ENCODE results near the gene N4BP2. TPM values are rescaled to one million over a fixed set of nuclear protein-coding genes. Genes with fewer than 3 reads are reported as not detected.

N4BP2 gene
- total and polyA plus RNA-seq, 9 donors = 3.5 to 21.3 (median 10.6) TPM

GRCh38 chr4:40032785-40033184 is 23.9 kb upstream of the N4BP2 start:
- TF ChIP-seq CTCF (IDR thresholded peaks at IDR 0.05) (no peak), POLR2A (IDR thresholded peaks at IDR 0.05) (no peak), EP300 (IDR thresholded peaks at IDR 0.05) (no peak)
- intact Hi-C loops (cut with DNase I) = no loop called here
- no peak for DNase-seq
- H3K36me3 ChIP-seq = no peaks in the 10 kb centered on the region
- H3K27me3 ChIP-seq = no peaks in the 10 kb centered on the region
- no peak overlapping the region for H3K4me3 ChIP-seq
- no peak overlapping the region for H3K27ac ChIP-seq
- 77 to 86% (median 86%) methylated on average over 4 to 22 of the region's 22 CpGs for WGBS, 3 donors
- H3K4me1 ChIP-seq (ENCODE audit: insufficient read depth) = no peaks in the 10 kb centered on the region
- no peaks in the 10 kb centered on the region for H3K9me3 ChIP-seq

GRCh38 chr4:40033613-40034012 is 23.0 kb upstream of the N4BP2 start:
- Histone ChIP-seq H3K27ac (no peak overlapping the region), H3K36me3 (no peaks in the 10 kb centered on the region), H3K4me1 (ENCODE audit: insufficient read depth) (no peaks in the 10 kb centered on the region), H3K27me3 (no peaks in the 10 kb centered on the region), H3K9me3 (no peaks in the 10 kb centered on the region), H3K4me3 (no peak overlapping the region)
- intact Hi-C loops (cut with DNase I) = no loop called here
- TF ChIP-seq POLR2A (IDR thresholded peaks at IDR 0.05) (no peak), EP300 (IDR thresholded peaks at IDR 0.05) (no peak), CTCF (IDR thresholded peaks at IDR 0.05) (no peak)
- 45 to 74% (median 68%) methylated on average over 2 of the region's 2 CpGs for WGBS, 3 donors
- DNase-seq = no peak

GRCh38 chr4:40038977-40039376 is 17.7 kb upstream of the N4BP2 start:
- Histone ChIP-seq H3K4me1 (ENCODE audit: insufficient read depth) (no peaks in the 10 kb centered on the region), H3K4me3 (no peak overlapping the region), H3K27ac (no peak overlapping the region), H3K9me3 (no peaks in the 10 kb centered on the region), H3K27me3 (no peaks in the 10 kb centered on the region), H3K36me3 (no peaks in the 10 kb centered on the region)
- no peak for DNase-seq
- intact Hi-C loops (cut with DNase I) = no loop called here
- TF ChIP-seq POLR2A (IDR thresholded peaks at IDR 0.05) (no peak), CTCF (IDR thresholded peaks at IDR 0.05) (no peak), EP300 (IDR thresholded peaks at IDR 0.05) (no peak)
- 86 to 92% (median 92%) methylated on average over 7 of the region's 7 CpGs for WGBS, 3 donors

GRCh38 chr4:40040908-40041307 is 15.7 kb upstream of the N4BP2 start:
- no peaks in the 10 kb centered on the region for H3K36me3 ChIP-seq
- H3K4me1 ChIP-seq (ENCODE audit: insufficient read depth) = no peaks in the 10 kb centered on the region
- no peak overlapping the region for H3K27ac ChIP-seq
- WGBS, 3 donors = 89 to 90% (median 90%) methylated on average over 4 of the region's 4 CpGs
- no peak for DNase-seq
- H3K9me3 ChIP-seq = no peaks in the 10 kb centered on the region
- TF ChIP-seq CTCF (IDR thresholded peaks at IDR 0.05) (no peak), EP300 (IDR thresholded peaks at IDR 0.05) (no peak), POLR2A (IDR thresholded peaks at IDR 0.05) (no peak)
- H3K27me3 ChIP-seq = no peaks in the 10 kb centered on the region
- intact Hi-C loops (cut with DNase I) = no loop called here
- H3K4me3 ChIP-seq = no peak overlapping the region

- Histone ChIP-seq H3K27me3 (no peaks in the 10 kb centered on the region), H3K9me3 (no peaks in the 10 kb centered on the region), H3K4me3 (no peak overlapping the region), H3K36me3 (no peaks in the 10 kb centered on the region), H3K4me1 (ENCODE audit: insufficient read depth) (no peaks in the 10 kb centered on the region), H3K27ac (no peak overlapping the region)
- intact Hi-C loops (cut with DNase I) = no loop called here
- TF ChIP-seq POLR2A (IDR thresholded peaks at IDR 0.05) = no peak
- TF ChIP-seq EP300 (IDR thresholded peaks at IDR 0.05) = no peak
- no peak for TF ChIP-seq CTCF (IDR thresholded peaks at IDR 0.05)
- DNase-seq = no peak
- 96 to 97% (median 97%) methylated on average over 24 of the region's 24 CpGs for WGBS, 3 donors
These were observed 12.9 kb upstream of the N4BP2 start for GRCh38 chr4:40043786-40044185.

Data from ovary (tissue), 9 donors.